GM18867 (cell line): ENCODE results near the gene LCNL1.

Source experiments
- ATAC-seq: cut with Tn5 transposase; IDR thresholded peaks from one replicate; pipeline ENCODE4 v1.9.1; 2021; ENCODE audit warnings: mild to moderate bottlenecking, moderate library complexity; ENCODE audit not compliant: unreplicated experiment

LCNL1 gene

GRCh38 chr9:136958473-136958872 is 24.3 kb upstream of the LCNL1 start:
- ATAC-seq, result no peak

GRCh38 chr9:136958898-136959850 is 23.6 kb upstream of the LCNL1 start:
- no peak for ATAC-seq

- ATAC-seq, result no peak
Observed at GRCh38 chr9:136960212-136960937, 22.4 kb upstream of the LCNL1 start.

- no peak for ATAC-seq
Observed at GRCh38 chr9:136960938-136961275, 21.9 kb upstream of the LCNL1 start.

GRCh38 chr9:136961279-136962065 is 21.3 kb upstream of the LCNL1 start:
- ATAC-seq, result no peak

GRCh38 chr9:136962163-136962562 is 20.6 kb upstream of the LCNL1 start:
- ATAC-seq, result no peak

- no peak for ATAC-seq
Observed at GRCh38 chr9:136962701-136963248, 20.0 kb upstream of the LCNL1 start.

GRCh38 chr9:136963341-136963740 is 19.5 kb upstream of the LCNL1 start:
- ATAC-seq, result no peak

GRCh38 chr9:136963751-136964150 is 19.0 kb upstream of the LCNL1 start:
- ATAC-seq, result no peak

GRCh38 chr9:136964171-136964689 is 18.6 kb upstream of the LCNL1 start:
- no peak for ATAC-seq

- ATAC-seq, result no peak
Observed at GRCh38 chr9:136964833-136965422, 17.9 kb upstream of the LCNL1 start.

GRCh38 chr9:136965771-136966484 is 16.9 kb upstream of the LCNL1 start:
- ATAC-seq, result no peak

- ATAC-seq, result no peak
Observed at GRCh38 chr9:136968333-136969127, 14.3 kb upstream of the LCNL1 start.

GRCh38 chr9:136969150-136969549 is 13.6 kb upstream of the LCNL1 start:
- ATAC-seq, result no peak

GRCh38 chr9:136969774-136970173 is 13.0 kb upstream of the LCNL1 start:
- ATAC-seq, result no peak

GRCh38 chr9:136970361-136970760 is 12.4 kb upstream of the LCNL1 start:
- ATAC-seq, result no peak

GRCh38 chr9:136971746-136972145 is 11.0 kb upstream of the LCNL1 start:
- ATAC-seq, result no peak

GRCh38 chr9:136972335-136972734 is 10.5 kb upstream of the LCNL1 start:
- ATAC-seq, result no peak

- no peak for ATAC-seq
Observed at GRCh38 chr9:136972743-136973142, 10.1 kb upstream of the LCNL1 start.
